Parathyroid adenoma (tissue), 2 donors: Measurements from ENCODE around the gene NKAIN2.

Experiments
- H2AFZ ChIP-seq: fragments of 300-600 bp; sonication (generic); one replicate; pipeline ENCODE4 v1.7.0; 2017; ENCODE audit warnings: antibody characterized with exemption, mild to moderate bottlenecking
- H3K27ac ChIP-seq: fragments of 300-600 bp; sonication (generic); one replicate; pipeline ENCODE4 v1.7.0; 2017
- H3K27me3 ChIP-seq: fragments of 300-600 bp; sonication (generic); one replicate; pipeline ENCODE4 v1.7.0; 2017; ENCODE audit warnings: low read length; ENCODE audit not compliant: control insufficient read depth, insufficient read depth
- H3K36me3 ChIP-seq: fragments of 300-600 bp; sonication (generic); one replicate; pipeline ENCODE4 v1.7.0; 2017; ENCODE audit warnings: low read length; ENCODE audit not compliant: control insufficient read depth, insufficient read depth
- H3K4me1 ChIP-seq: fragments of 300-600 bp; sonication (generic); one replicate; pipeline ENCODE4 v1.7.0; 2017; ENCODE audit warnings: control low read depth
- H3K4me2 ChIP-seq: fragments of 300-600 bp; sonication (generic); one replicate; pipeline ENCODE4 v1.7.0; 2017; ENCODE audit warnings: low read length
- H3K4me3 ChIP-seq: fragments of 300-600 bp; sonication (generic); one replicate; pipeline ENCODE4 v1.7.0; 2017; ENCODE audit warnings: low read depth, low read length
- H3K79me2 ChIP-seq: fragments of 300-600 bp; sonication (generic); one replicate; pipeline ENCODE4 v1.7.0; 2017; ENCODE audit warnings: control low read depth
- H3K9ac ChIP-seq: fragments of 300-600 bp; sonication (generic); one replicate; pipeline ENCODE4 v1.7.0; 2017; ENCODE audit warnings: mild to moderate bottlenecking
- H3K9me3 ChIP-seq: fragments of 300-600 bp; sonication (generic); one replicate; pipeline ENCODE4 v1.7.0; 2017; ENCODE audit warnings: low read length; ENCODE audit not compliant: control insufficient read depth
- TF ChIP-seq, protein P1 (sequence below): fragments of 300-600 bp; sonication (generic); IDR thresholded peaks from one replicate; pipeline ENCODE4 v1.7.0; 2017; ENCODE audit warnings: antibody characterized with exemption, mild to moderate bottlenecking
- donor health status: primary hyperparathyroidism.

NKAIN2 gene

DNA sequence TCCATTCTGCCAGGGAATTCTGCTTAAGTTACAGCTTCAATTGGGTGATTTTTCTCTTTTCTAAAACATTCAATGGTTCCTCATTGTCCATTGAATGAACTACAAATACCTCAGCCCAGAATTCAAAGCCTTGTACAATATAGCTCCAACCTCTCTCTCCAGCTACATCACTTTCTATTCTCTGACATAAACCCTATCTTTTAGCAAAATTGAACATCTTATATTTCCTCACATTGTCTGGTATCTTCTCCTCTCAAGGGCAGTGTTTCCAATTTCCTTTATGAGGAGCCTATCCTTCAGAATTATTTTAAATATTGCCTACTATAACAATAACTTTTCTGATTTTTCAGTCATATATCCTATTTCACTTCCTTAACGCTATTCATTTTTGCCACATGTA, 955.0 kb downstream of the NKAIN2 start:
- H3K9ac ChIP-seq, result no peak overlapping the region
- H2AFZ ChIP-seq, result no peak overlapping the region
- H3K27me3 ChIP-seq, result no peaks in the 10 kb centered on the region
- no peak overlapping the region for H3K4me3 ChIP-seq
- no peak overlapping the region for H3K4me2 ChIP-seq
- H3K9me3 ChIP-seq, result no peaks in the 10 kb centered on the region
- H3K79me2 ChIP-seq, result no peaks in the 10 kb centered on the region
- no peaks in the 10 kb centered on the region for H3K36me3 ChIP-seq
- TF ChIP-seq, protein P1, sequence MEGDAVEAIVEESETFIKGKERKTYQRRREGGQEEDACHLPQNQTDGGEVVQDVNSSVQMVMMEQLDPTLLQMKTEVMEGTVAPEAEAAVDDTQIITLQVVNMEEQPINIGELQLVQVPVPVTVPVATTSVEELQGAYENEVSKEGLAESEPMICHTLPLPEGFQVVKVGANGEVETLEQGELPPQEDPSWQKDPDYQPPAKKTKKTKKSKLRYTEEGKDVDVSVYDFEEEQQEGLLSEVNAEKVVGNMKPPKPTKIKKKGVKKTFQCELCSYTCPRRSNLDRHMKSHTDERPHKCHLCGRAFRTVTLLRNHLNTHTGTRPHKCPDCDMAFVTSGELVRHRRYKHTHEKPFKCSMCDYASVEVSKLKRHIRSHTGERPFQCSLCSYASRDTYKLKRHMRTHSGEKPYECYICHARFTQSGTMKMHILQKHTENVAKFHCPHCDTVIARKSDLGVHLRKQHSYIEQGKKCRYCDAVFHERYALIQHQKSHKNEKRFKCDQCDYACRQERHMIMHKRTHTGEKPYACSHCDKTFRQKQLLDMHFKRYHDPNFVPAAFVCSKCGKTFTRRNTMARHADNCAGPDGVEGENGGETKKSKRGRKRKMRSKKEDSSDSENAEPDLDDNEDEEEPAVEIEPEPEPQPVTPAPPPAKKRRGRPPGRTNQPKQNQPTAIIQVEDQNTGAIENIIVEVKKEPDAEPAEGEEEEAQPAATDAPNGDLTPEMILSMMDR, result no peak
- no peaks in the 10 kb centered on the region for H3K4me1 ChIP-seq
- no peak overlapping the region for H3K27ac ChIP-seq

DNA sequence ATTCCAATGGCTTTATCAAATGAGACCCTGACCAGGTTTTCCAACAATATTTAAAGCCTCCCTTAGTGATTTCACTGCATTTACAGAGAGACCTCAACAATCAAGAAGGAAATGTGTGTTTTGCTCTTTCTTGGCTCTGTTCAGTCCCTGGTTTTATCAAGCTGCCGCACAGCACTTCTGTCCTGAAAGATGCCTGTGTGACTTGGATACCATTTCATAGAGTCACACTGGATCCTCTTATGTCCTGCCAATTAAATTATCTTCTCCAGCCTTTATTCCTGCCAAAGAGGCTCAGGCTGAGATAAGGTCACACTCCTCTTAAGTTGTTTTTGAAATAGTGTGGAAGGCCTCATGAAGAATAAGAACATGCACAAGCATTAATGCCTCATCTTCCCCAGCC, 961.6 kb downstream of the NKAIN2 start:
- Histone ChIP-seq H3K27me3 (no peaks in the 10 kb centered on the region), H3K4me2 (no peak overlapping the region), H2AFZ (no peak overlapping the region), H3K27ac (no peak overlapping the region), H3K79me2 (no peaks in the 10 kb centered on the region), H3K36me3 (no peaks in the 10 kb centered on the region), H3K4me1 (no peaks in the 10 kb centered on the region), H3K9me3 (no peaks in the 10 kb centered on the region), H3K9ac (no peak overlapping the region), H3K4me3 (no peak overlapping the region)
- TF ChIP-seq, protein P1, result no peak

DNA sequence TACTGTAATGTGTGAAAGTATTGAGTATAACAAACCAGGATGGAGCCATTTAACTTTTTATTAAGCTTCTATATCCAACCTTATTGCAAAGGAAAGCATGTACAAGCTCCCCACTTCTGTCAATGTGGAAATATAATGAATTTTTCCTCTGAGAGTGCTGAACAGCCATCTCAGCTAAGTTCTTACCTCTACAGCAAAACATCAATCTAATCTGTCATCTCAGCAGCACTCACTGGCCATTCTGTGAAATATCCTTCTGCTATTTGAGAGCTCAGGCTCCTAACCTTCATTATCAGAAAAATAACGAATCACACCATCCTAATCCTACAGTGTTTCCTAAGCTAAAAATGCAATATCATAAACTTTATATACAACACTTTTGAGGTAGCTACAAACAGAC, 964.6 kb downstream of the NKAIN2 start:
- Histone ChIP-seq H3K4me1 (no peaks in the 10 kb centered on the region), H3K9me3 (no peaks in the 10 kb centered on the region), H3K36me3 (no peaks in the 10 kb centered on the region), H3K79me2 (no peaks in the 10 kb centered on the region), H3K4me2 (no peak overlapping the region), H3K27ac (no peak overlapping the region), H3K27me3 (no peaks in the 10 kb centered on the region), H2AFZ (no peak overlapping the region), H3K4me3 (no peak overlapping the region), H3K9ac (no peak overlapping the region)
- TF ChIP-seq, protein P1, result no peak

DNA sequence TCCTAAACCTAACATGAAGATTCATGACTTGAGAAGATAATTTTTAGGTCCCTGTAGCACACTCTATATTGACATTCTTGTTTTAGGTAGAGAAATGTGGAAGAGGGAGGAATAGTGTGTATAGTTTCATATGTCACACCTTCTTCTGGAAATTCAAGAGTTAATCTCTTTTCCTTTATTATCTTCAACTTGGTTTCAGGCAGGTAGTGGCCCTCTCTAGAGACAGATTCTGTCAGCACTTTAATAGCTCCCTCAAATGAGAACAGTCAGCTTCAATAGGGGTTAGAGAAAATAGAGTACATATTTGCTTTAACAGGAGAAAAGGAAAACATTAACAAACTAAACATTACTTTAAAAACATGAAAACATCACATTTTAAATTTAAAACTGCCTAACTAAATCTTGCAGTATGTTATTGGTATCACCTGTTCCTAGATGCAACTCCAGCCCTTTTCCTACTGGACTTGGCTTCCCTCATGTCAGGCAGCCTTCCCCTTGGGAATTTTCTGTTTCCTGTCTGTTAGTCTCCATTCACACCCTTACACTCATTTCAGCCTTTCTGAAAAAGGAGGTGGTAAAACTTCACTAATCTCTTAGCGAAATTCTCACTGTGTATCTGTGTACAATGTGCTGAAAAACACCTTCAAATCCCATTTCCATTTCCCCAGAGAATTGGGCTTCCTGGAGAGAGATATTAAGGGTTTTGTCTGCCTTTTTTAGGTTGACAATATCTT, 966.3 kb downstream of the NKAIN2 start:
- Histone ChIP-seq H3K4me2 (no peak overlapping the region), H3K4me3 (no peak overlapping the region), H3K9me3 (no peaks in the 10 kb centered on the region), H3K27me3 (no peaks in the 10 kb centered on the region), H3K27ac (no peak overlapping the region), H3K4me1 (no peaks in the 10 kb centered on the region), H3K36me3 (no peaks in the 10 kb centered on the region), H2AFZ (no peak overlapping the region), H3K79me2 (no peaks in the 10 kb centered on the region), H3K9ac (no peak overlapping the region)
- TF ChIP-seq, protein P1, result no peak

DNA sequence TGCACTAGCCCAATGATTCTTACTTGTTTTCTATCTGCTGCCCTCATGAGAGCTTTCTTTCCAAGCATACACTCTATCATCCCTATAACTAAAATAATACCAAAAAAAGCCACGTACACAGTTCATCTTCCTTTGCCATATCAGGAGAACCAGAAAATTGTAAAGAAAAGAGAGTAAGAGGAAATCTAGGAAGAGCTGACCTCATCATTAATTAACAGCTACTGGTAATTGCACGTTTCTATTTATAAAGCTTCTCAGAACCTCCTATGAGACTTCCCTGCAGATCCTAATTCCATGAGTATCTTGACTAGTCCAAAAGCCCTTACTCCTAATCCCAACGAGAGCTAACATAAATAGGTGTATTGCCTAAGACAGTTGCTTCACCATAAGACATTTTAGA, 967.1 kb downstream of the NKAIN2 start:
- Histone ChIP-seq H3K9ac (no peak overlapping the region), H3K9me3 (no peaks in the 10 kb centered on the region), H3K36me3 (no peaks in the 10 kb centered on the region), H3K79me2 (no peaks in the 10 kb centered on the region), H3K27me3 (no peaks in the 10 kb centered on the region), H3K27ac (no peak overlapping the region), H2AFZ (no peak overlapping the region), H3K4me2 (no peak overlapping the region), H3K4me1 (no peaks in the 10 kb centered on the region), H3K4me3 (no peak overlapping the region)
- TF ChIP-seq, protein P1, result no peak
